LNCAP (cell line): ENCODE measurements around the gene ZFR2.

ENCODE experiments used
- TF ChIP-seq, protein P1 (sequence below): fragments of 450-650 bp; IDR thresholded peaks from 2 replicates; pipeline ENCODE4 v1.5.1; 2017; ENCODE audit warnings: mild to moderate bottlenecking

ZFR2 gene

DNA sequence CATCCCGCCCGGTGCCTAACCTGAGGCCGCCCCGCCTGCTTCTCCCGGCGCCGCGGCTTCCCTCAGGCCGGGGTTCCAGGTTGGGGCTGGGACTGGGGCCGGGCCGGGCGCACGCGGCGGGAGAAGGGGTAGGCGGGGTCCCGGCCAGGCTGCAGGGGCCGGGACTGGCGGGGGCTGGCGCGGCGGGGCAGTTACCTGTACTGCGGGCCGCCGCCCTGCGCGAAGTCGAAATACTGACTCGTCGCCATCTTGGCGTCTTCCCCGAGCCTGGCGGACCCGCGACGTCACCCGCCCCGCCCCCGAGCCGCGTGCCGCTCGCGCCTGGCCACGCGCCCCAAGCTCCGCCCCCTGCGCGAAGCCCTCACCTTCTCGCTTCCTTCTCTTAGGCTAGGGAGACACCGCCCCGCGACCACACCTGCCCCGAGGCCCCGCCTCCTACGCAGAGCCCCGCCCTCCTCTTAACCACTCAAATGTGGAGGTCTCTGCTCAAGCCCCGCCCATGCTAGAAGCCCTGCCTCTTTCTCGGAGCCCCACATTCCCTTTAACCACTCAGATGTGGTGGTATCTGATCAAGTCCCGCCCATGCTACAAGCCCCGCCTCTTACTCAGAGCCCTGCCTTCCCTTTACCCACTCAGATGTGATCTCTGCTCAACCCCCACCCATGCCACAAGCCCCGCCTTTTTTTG is at the start of gene ZFR2:
Gene ZFR2 (minus strand): TSS at position 269 of the 687 bp plus-strand sequence. CDS start 21 bp downstream, at position 248.
- TF ChIP-seq, protein P1, sequence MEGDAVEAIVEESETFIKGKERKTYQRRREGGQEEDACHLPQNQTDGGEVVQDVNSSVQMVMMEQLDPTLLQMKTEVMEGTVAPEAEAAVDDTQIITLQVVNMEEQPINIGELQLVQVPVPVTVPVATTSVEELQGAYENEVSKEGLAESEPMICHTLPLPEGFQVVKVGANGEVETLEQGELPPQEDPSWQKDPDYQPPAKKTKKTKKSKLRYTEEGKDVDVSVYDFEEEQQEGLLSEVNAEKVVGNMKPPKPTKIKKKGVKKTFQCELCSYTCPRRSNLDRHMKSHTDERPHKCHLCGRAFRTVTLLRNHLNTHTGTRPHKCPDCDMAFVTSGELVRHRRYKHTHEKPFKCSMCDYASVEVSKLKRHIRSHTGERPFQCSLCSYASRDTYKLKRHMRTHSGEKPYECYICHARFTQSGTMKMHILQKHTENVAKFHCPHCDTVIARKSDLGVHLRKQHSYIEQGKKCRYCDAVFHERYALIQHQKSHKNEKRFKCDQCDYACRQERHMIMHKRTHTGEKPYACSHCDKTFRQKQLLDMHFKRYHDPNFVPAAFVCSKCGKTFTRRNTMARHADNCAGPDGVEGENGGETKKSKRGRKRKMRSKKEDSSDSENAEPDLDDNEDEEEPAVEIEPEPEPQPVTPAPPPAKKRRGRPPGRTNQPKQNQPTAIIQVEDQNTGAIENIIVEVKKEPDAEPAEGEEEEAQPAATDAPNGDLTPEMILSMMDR: no peak

DNA sequence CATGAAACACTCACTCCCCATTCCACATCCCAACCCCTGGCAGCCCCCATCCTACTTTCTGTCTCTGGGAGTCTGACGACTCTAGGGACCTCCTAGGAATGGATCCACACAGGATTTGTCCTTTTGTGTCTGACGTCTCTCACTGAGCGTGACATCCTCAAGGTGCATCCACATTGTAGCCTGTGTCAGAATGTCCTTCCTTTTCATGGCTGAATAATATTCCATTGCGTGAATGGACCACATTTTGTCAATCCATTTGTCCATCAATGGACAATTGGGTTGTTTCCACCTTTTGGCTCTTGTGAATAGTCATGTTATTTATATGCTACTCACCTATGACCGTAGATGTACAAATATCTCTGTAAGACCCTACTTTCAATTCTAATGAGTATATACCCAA is 47.2 kb upstream of the ZFR2 start:
- TF ChIP-seq, protein P1: no peak

DNA sequence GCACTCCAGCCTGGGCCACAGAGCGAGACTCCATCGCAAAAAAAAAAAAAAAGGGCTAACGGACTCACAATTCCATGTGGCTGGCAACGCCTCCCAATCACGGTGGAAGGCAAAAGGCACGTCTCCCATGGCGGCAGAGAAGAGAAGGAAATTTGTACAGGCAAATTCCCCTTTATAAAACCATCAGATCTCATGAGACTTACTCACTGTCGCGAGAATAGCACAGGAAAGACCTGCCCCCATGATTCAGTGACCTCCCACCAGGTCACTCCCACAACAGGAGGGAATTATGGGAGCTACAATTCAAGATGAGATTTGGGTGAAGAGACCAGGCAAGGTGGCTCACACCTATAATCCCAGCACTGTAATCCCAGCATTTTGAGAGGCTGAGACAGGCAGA is 45.4 kb upstream of the ZFR2 start:
- TF ChIP-seq, protein P1: no peak

- TF ChIP-seq, protein P1: no peak
These were observed 41.3 kb upstream of the ZFR2 start for GRCh38 chr19:3910105-3910504.

GRCh38 chr19:3908266-3909054 is 39.6 kb upstream of the ZFR2 start:
- TF ChIP-seq, protein P1: no peak

DNA sequence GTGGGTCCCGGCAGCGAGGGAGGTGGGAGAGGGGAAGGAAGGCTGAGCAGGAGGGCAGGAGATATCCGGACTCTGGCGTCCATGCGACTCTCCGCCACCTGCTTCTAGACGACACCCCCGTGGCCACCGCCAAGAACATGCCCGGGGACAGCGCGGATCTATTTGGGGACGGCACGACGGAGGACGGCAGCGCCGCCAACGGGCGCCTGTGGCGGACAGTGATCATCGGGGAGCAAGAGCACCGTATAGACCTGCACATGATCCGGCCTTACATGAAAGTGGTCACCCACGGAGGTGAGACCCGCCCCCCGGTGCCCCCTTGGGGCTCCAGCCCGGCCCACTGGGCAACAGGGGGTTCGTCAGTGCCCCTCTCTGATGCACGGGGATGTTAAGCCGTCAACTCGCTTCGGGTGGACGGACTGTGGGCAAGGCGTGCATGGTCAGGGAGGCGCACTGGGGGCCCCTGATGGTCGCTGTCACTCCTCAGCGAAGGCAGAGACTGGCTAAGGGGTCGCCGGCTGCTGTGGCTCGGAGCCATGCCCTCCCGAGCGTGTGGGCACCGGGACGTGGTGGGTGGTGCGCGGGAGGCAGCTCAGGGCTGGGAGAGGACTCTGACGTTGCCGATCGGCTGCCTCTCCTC is 38.9 kb upstream of the ZFR2 start:
- TF ChIP-seq, protein P1: no peak

- TF ChIP-seq, protein P1: no peak
These were observed 35.4 kb upstream of the ZFR2 start for GRCh38 chr19:3904233-3904632.
